GM12875 (cell line): ENCODE measurements around the gene NKAIN1.
A peak's percentile ranks its signal among the peaks of the same experiment; 100 is the strongest.
"Not testable (repeated sequence)": the region's sequence is repeated elsewhere in the genome, so short reads cannot be mapped to it uniquely, and the experiment has no call there.

ENCODE experiments used
- H3K4me3 ChIP-seq: one replicate; pipeline ENCODE4 v1.5.1; 2011; ENCODE audit warnings: low read depth, low read length, control low read depth
- TF ChIP-seq, protein P1 (sequence below): IDR thresholded peaks from 2 replicates; pipeline ENCODE4 v1.5.1; 2011; ENCODE audit warnings: low read depth, mild to moderate bottlenecking, control low read depth, inconsistent platforms, low read length, moderate library complexity, borderline replicate concordance; ENCODE audit not compliant: insufficient read depth

NKAIN1 gene

GRCh38 chr1:31183126-31183525 is 56.6 kb downstream of the NKAIN1 start:
- TF ChIP-seq, protein P1, sequence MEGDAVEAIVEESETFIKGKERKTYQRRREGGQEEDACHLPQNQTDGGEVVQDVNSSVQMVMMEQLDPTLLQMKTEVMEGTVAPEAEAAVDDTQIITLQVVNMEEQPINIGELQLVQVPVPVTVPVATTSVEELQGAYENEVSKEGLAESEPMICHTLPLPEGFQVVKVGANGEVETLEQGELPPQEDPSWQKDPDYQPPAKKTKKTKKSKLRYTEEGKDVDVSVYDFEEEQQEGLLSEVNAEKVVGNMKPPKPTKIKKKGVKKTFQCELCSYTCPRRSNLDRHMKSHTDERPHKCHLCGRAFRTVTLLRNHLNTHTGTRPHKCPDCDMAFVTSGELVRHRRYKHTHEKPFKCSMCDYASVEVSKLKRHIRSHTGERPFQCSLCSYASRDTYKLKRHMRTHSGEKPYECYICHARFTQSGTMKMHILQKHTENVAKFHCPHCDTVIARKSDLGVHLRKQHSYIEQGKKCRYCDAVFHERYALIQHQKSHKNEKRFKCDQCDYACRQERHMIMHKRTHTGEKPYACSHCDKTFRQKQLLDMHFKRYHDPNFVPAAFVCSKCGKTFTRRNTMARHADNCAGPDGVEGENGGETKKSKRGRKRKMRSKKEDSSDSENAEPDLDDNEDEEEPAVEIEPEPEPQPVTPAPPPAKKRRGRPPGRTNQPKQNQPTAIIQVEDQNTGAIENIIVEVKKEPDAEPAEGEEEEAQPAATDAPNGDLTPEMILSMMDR: no peak
- no peak overlapping the region for H3K4me3 ChIP-seq

DNA sequence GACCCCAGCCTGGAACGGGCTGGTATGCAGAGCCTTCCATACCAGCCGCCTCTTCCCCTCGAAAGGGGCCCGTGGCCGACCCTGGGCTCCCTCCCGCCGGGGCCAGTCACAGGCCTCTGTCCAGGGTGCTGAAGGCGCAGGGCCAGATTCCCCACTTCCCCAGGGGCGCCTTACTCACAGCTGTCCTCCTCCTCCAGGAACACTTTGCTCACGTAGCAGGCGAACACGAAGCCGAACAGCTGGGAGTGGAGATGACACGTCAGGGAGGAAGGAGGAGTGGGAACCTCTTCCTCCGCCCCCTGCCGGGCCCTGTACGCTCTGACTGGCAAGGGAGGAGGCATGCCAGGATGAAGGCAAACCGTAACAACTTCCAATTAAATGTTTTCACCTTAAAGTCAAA is 57.3 kb downstream of the NKAIN1 start:
- H3K4me3 ChIP-seq: no peak overlapping the region
- TF ChIP-seq, protein P1: no peak

DNA sequence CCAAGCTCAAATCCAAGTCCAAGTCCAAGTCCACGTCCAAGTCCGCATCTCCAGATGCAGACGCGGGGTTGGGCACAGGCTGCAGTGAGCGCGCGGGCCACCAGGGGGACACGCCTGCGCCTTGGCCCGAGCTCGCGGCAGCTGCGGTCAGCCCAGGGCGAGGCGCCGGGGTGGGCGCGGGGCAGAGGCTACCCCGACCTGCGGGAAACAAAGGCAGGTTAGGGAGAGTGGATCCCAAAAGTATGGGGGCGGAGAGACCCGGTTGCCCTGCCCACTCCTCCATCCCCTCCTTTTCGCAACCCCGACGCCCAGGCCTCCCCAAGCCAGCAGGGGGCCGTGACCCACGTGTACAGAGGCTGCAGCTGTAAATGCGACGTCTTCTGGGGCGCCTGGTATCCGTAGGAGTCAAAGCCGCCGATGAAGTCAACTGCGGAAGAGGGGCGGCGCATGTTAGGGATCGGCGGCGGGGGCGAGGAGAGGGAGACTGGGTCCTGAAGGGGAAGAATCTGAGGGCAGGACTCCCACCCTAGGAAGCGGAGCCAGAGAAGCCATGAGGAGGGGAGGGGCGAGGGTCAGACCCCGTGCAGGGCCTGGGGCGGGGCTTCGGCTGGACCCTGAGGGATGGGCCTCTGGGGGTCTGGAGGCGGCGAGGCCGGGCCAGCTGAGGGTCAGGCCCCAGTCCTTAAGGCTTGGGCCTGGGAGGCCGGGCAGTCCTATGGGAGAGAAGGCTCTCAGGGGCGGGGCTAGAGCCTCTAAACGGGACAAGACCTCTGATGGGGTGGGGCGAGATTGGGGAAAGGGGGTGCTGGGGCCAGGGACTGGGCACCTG is 58.0 kb downstream of the NKAIN1 start:
- H3K4me3 ChIP-seq: no peak overlapping the region
- TF ChIP-seq, protein P1: peak; percentile 97

DNA sequence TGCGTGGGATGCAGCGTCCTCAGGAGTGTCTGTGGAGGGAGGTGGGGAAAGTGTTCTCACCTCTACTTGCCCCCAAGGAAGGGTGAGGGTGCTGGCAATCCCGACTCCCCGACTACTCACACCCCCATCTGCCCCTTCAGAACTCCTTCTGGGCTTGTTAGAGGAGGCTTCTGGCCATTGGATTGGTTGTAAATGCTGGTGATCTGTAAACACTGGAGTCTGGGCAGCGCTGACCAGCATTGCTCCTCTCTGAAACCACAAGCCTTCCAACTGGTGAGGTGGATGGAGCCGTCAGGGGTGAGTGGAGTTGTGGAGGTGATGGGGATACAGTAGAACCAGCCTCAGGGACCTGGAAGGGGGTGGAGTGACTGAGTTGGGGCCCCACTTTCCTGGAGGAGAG is 59.3 kb downstream of the NKAIN1 start:
- TF ChIP-seq, protein P1: no peak
- no peak overlapping the region for H3K4me3 ChIP-seq

GRCh38 chr1:31176291-31176690 is 63.4 kb downstream of the NKAIN1 start:
- H3K4me3 ChIP-seq: not testable (repeated sequence)

- no peak overlapping the region for H3K4me3 ChIP-seq
- TF ChIP-seq, protein P1: no peak
Measured at GRCh38 chr1:31170486-31170735, 69.3 kb downstream of the NKAIN1 start.

DNA sequence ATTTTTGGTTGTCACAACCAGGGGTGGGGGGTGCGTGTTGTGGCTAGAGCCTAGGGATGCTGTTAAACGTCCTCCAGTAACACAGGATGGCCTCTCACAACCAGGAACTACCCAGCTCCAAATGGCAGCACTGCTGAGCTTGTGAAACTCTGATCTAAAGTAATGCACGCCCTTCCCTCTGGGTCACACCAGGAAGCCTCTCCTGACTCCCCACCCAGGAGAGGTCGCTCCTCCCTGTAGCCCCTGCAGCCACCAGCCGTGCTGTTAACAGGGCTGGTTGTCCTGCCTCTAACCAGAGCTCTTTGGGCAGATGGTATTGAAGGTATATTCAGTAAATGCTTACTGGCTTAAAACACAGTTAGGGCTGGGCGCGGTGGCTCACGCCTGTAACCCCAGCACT is 73.2 kb downstream of the NKAIN1 start:
- H3K4me3 ChIP-seq: no peak overlapping the region
- TF ChIP-seq, protein P1: no peak
